Naive thymus-derived CD4-positive, alpha-beta T cell (primary cell): Measurements from ENCODE around the gene PIEZO2. TPM values are rescaled to one million over a fixed set of nuclear protein-coding genes. Genes with fewer than 3 reads are reported as not detected.
A peak's percentile ranks its signal among the peaks of the same experiment; 100 is the strongest.
"Not testable (repeated sequence)": the region's sequence is repeated elsewhere in the genome, so short reads cannot be mapped to it uniquely, and the experiment has no call there.

ENCODE experiments used
- ATAC-seq: fragments of 150-1000 bp; cut with Tn5 transposase; 2 replicates; pipeline ENCODE4 v1.10.0; 2021; ENCODE audit warnings: mild to moderate bottlenecking, moderate library complexity
- CTCF ChIA-PET: fragments of 350-600 bp; sonication (Branson Sonifier 250); formaldehyde crosslinking; loops from one replicate; lab custom pipeline; 2021; ENCODE audit warnings: antibody characterized with exemption; lab: Charles Lee
- POLR2A ChIA-PET: fragments of 350-600 bp; sonication (Branson Sonifier 250); formaldehyde crosslinking; loops from one replicate; lab custom pipeline; 2021; ENCODE audit warnings: antibody characterized with exemption, inconsistent platforms; lab: Charles Lee
- DNase-seq, 9 donors: peaks; one replicate each; pipeline versions ENCODE4 v3.0.0 to v3.0.0-alpha.2; 2020 to 2022; ENCODE audit warnings: mixed read lengths in 1 of 9
- H3K27ac ChIP-seq: one replicate; pipeline ENCODE4 v1.7.0; 2013; ENCODE audit warnings: mild to moderate bottlenecking, low read depth, low read length, moderate library complexity
- H3K27me3 ChIP-seq, 2 donors: one replicate each; pipeline ENCODE4 v1.7.0; 2013; ENCODE audit warnings: low read length in 2 of 2, mild to moderate bottlenecking in 2 of 2, moderate library complexity in 2 of 2; ENCODE audit not compliant: control insufficient read depth in 2 of 2, insufficient read depth in 2 of 2
- H3K36me3 ChIP-seq, 3 experiments: 1 replicate in 2 of 3; 2 replicates in 1 of 3; pipeline ENCODE4 v1.7.0; 2013; ENCODE audit warnings: low read length in 3 of 3, mild to moderate bottlenecking in 3 of 3, moderate library complexity in 1 of 3; ENCODE audit not compliant: insufficient read depth in 3 of 3, control insufficient read depth in 2 of 3
- H3K4me1 ChIP-seq, 2 donors: one replicate each; pipeline ENCODE4 v1.7.0; 2013; ENCODE audit warnings: low read length in 2 of 2, mild to moderate bottlenecking in 2 of 2, moderate library complexity in 1 of 2; ENCODE audit not compliant: control insufficient read depth in 2 of 2, insufficient read depth in 2 of 2
- H3K4me3 ChIP-seq: 2 replicates; pipeline ENCODE4 v1.7.0; 2013; ENCODE audit warnings: mild to moderate bottlenecking, low read length
- H3K9me3 ChIP-seq, 3 experiments: 1 replicate in 2 of 3; 2 replicates in 1 of 3; pipeline ENCODE4 v1.7.0; 2013; ENCODE audit warnings: low read length in 3 of 3; ENCODE audit not compliant: control insufficient read depth in 2 of 3
- H3K27ac Mint-ChIP-seq, 9 donors: one replicate each; pipeline ENCODE4 v1.8.0; 2020 to 2022; ENCODE audit warnings: mixed read lengths in 9 of 9, mild to moderate bottlenecking in 8 of 9, moderate library complexity in 5 of 9, inconsistent platforms in 2 of 9
- H3K27me3 Mint-ChIP-seq, 5 donors: one replicate each; pipeline ENCODE4 v1.8.0; 2021 to 2022; ENCODE audit warnings: mixed read lengths in 5 of 5, mild to moderate bottlenecking in 1 of 5
- H3K36me3 Mint-ChIP-seq, 5 donors: one replicate each; pipeline ENCODE4 v1.8.0; 2020 to 2022; ENCODE audit warnings: mixed read lengths in 5 of 5, mild to moderate bottlenecking in 3 of 5, inconsistent platforms in 1 of 5
- H3K4me1 Mint-ChIP-seq, 7 donors: one replicate each; pipeline ENCODE4 v1.8.0; 2020 to 2022; ENCODE audit warnings: mixed read lengths in 7 of 7, mild to moderate bottlenecking in 3 of 7, inconsistent platforms in 1 of 7
- H3K4me3 Mint-ChIP-seq, 10 donors: one replicate each; pipeline ENCODE4 v1.8.0; 2020 to 2022; ENCODE audit warnings: mild to moderate bottlenecking in 10 of 10, mixed read lengths in 10 of 10, moderate library complexity in 6 of 10, inconsistent platforms in 2 of 10
- H3K9me3 Mint-ChIP-seq, 11 donors: one replicate each; pipeline ENCODE4 v1.8.0; 2020 to 2022; ENCODE audit warnings: mixed read lengths in 11 of 11, mild to moderate bottlenecking in 4 of 11, inconsistent platforms in 1 of 11, moderate library complexity in 1 of 11
- intact Hi-C, 2 donors: fragments of 100-400 bp; cut with micrococcal nuclease; formaldehyde crosslinking; loops; one replicate each; pipeline ENCODE4 v1.15.1; 2023
- polyA plus RNA-seq, 2 donors: library from polyadenylated mRNA; unstranded; fragments of 300-500 nt; fragmentation: Illumina TruSeq; gene quantifications; one replicate each; pipeline ENCODE4 v1.2.3, GENCODE V29; 2021
- total RNA-seq, 6 experiments: library from RNA in 5 of 6; stranded (reverse) in 5 of 6; gene quantifications; 1 replicate in 5 of 6; 2 replicates in 1 of 6; pipeline ENCODE4 v1.2.3 and lab custom pipeline; 2021 to 2026

The PIEZO2 gene
- total and polyA plus RNA-seq, 7 experiments from 2014 or later = not detected

DNA sequence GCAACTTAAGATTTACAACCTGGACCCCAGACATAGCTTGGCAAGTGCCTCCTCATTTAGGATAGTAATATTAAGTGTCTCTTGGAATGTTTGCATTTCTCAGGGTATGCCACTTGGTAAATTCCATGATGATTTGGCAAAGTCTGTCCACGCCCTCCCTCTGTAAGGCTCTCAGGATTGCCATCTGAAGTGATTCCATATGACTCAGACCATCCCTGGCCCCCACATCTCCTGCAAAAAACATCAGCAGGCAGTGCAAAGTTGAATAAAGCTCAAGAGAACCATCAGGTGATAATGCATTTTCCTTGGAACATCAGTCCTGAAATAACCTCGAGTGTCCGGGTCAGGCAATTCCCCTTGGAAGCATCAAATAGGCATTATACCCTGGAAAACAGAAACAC, 27.1 kb upstream of the PIEZO2 start:
- peaks cover 0 to 5% (median 0%) of the 10 kb centered on the region in 11 donors for H3K9me3 Mint-ChIP-seq

DNA sequence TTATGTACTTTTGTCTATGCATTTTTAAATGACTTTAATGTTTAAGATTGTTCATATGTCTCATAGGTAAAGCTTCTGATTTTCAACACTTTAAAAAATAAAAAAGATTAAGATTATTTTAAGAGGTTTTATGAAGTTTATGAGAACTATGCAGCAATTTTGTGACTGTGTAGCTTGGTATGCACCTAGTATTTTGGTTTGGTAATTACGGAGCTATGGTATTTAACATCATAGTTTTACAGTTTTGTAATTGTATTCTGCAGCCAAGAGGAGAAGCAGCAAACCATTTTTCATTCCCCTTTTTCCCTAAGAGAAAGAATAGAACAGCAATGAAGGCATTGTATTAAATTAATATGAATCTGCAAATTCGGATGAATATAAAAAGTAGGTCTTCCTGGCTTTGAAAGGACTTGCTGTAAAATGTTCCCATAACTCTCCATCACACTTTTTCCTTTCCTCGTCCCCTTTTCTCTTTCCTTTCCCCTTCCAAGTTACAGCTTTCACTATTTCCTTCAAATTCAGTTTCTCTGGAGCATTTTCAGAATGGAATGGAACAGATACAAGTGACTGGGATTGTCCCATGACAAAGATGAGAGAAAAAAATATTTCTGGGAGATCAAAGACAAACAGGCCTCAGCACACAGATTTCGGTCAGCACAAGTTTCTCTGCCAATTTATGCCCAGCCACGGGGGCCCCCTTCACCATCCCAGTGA, 26.1 kb upstream of the PIEZO2 start:
- H3K27me3 ChIP-seq = no peaks in the 10 kb centered on the region
- Mint-ChIP-seq H3K27me3 (no peaks in the 10 kb centered on the region), H3K9me3 (peaks cover 0 to 5% (median 0%) of the 10 kb centered on the region in 11 donors), H3K4me3 (no peak overlapping the region), H3K27ac (no peak overlapping the region), H3K36me3 (no peaks in the 10 kb centered on the region), H3K4me1 (peaks cover 0 to 5% (median 0%) of the 10 kb centered on the region in 7 donors)
- DNase-seq (no peak), ATAC-seq (no peak)
- ChIA-PET POLR2A (no interaction called here), CTCF (no interaction called here)
- H3K36me3 ChIP-seq = no peaks in the 10 kb centered on the region
- H3K4me3 ChIP-seq = no peak overlapping the region
- no peaks in the 10 kb centered on the region for H3K9me3 ChIP-seq
- no peak overlapping the region for H3K27ac ChIP-seq
- intact Hi-C loops = no loop called here
- H3K4me1 ChIP-seq = no peaks in the 10 kb centered on the region

More for the DNA sequence above, 27.1 kb upstream of the PIEZO2 start:
- no peaks in the 10 kb centered on the region for H3K27me3 Mint-ChIP-seq
- Histone ChIP-seq H3K36me3 (no peaks in the 10 kb centered on the region), H3K4me1 (no peaks in the 10 kb centered on the region), H3K27ac (no peak overlapping the region), H3K9me3 (no peaks in the 10 kb centered on the region), H3K4me3 (no peak overlapping the region), H3K27me3 (no peaks in the 10 kb centered on the region)
- H3K27ac Mint-ChIP-seq = no peak overlapping the region
- DNase-seq (no peak), ATAC-seq (no peak)
- H3K36me3 Mint-ChIP-seq = no peaks in the 10 kb centered on the region
- intact Hi-C loops = no loop called here
- H3K4me1 Mint-ChIP-seq = peaks cover 0 to 5% (median 0%) of the 10 kb centered on the region in 7 donors
- POLR2A ChIA-PET = no interaction called here
- CTCF ChIA-PET = no interaction called here
- H3K4me3 Mint-ChIP-seq = no peak overlapping the region

DNA sequence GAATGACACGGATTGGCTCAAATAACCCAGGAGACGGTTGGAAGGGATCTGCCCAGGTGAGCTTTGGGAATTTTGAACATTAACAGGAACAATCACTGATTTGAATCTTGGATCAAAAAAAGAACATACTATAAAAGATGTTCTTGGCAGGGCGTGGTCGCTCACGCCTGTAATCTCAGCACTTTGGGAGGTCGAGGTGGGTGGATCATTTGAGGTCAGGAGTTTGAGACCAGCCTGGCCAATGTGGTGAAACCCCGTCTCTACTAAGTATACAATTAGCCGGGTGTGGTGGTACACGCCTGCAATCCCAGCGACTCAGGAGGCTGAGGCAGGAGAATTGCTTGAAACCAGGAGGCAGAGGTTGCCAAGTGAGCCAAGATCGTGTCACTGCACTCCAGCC, 24.8 kb upstream of the PIEZO2 start:
- H3K27me3 Mint-ChIP-seq, H3K36me3 ChIP-seq, H3K27ac Mint-ChIP-seq, intact Hi-C loops, CTCF ChIA-PET, H3K27ac ChIP-seq, H3K4me3 Mint-ChIP-seq, H3K9me3 Mint-ChIP-seq, H3K4me3 ChIP-seq, ATAC-seq, H3K9me3 ChIP-seq, H3K36me3 Mint-ChIP-seq, DNase-seq, H3K4me1 Mint-ChIP-seq, POLR2A ChIA-PET, H3K27me3 ChIP-seq, H3K4me1 ChIP-seq: not testable (repeated sequence)

DNA sequence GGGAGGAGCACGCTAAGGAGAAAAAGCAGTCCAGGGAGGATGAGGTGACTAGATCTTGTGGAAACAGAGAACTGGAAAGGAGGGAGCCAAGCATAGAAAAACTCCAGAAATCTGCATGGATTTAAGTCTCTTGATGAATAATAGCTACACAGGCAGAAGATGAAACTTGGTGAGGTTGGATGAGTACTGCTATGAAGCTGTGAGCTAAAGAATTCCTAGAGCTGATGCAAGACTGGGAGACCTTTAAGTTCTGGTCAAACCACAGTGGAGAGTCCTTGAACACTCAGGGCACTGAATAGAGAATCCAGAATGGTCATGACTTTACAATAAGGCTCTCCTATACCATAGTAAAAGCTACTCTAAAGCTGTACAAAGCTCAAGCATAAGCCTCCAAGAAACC, 18.4 kb upstream of the PIEZO2 start:
- no peaks in the 10 kb centered on the region for H3K36me3 Mint-ChIP-seq
- ChIA-PET CTCF (no interaction called here), POLR2A (no interaction called here)
- H3K4me3 ChIP-seq = no peak overlapping the region
- H3K9me3 Mint-ChIP-seq = peaks cover 0 to 7% (median 0%) of the 10 kb centered on the region in 11 donors
- no peaks in the 10 kb centered on the region for H3K4me1 ChIP-seq
- H3K36me3 ChIP-seq = no peaks in the 10 kb centered on the region
- peaks cover 4 to 20% (median 12%) of the 10 kb centered on the region in 5 donors for H3K27me3 Mint-ChIP-seq
- H3K4me3 Mint-ChIP-seq = no peak overlapping the region
- H3K9me3 ChIP-seq = no peaks in the 10 kb centered on the region
- H3K27ac Mint-ChIP-seq = no peak overlapping the region
- intact Hi-C loops = no loop called here
- peaks cover 0 to 5% (median 0%) of the 10 kb centered on the region in 7 donors for H3K4me1 Mint-ChIP-seq
- no peak overlapping the region for H3K27ac ChIP-seq
- no peaks in the 10 kb centered on the region for H3K27me3 ChIP-seq
- DNase-seq (no peak), ATAC-seq (no peak)

DNA sequence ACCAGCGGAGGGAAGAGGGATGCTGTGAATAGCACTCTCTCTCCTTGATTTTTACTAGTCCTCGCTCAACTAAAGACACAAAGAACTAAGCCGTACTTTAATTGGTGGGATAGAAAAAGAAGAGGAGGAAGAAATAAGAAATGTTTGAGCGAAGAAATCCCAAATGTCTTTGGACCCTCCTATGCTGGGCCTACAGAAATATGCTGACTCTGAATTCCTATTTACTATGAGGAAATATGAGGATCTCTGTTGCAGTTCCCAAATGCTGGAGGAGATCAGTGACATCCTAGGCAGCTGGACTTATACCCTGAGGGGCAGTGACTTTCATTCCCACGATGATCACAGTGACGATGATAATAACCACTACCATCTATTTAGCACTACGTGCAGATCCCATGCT, 16.6 kb upstream of the PIEZO2 start:
- intact Hi-C loops = no loop called here
- H3K9me3 ChIP-seq = no peaks in the 10 kb centered on the region
- no peak overlapping the region for H3K27ac ChIP-seq
- no peak overlapping the region for H3K4me3 ChIP-seq
- Mint-ChIP-seq H3K27ac (no peak overlapping the region), H3K4me3 (no peak overlapping the region), H3K9me3 (peaks cover 0 to 7% (median 0%) of the 10 kb centered on the region in 11 donors), H3K36me3 (no peaks in the 10 kb centered on the region), H3K27me3 (peaks cover 4 to 26% (median 12%) of the 10 kb centered on the region in 5 donors), H3K4me1 (peaks cover 0 to 2% (median 0%) of the 10 kb centered on the region in 7 donors)
- no peak for ATAC-seq
- ChIA-PET CTCF (no interaction called here), POLR2A (no interaction called here)
- no peaks in the 10 kb centered on the region for H3K36me3 ChIP-seq
- no peak for DNase-seq
- H3K27me3 ChIP-seq = no peaks in the 10 kb centered on the region
- H3K4me1 ChIP-seq = no peaks in the 10 kb centered on the region

DNA sequence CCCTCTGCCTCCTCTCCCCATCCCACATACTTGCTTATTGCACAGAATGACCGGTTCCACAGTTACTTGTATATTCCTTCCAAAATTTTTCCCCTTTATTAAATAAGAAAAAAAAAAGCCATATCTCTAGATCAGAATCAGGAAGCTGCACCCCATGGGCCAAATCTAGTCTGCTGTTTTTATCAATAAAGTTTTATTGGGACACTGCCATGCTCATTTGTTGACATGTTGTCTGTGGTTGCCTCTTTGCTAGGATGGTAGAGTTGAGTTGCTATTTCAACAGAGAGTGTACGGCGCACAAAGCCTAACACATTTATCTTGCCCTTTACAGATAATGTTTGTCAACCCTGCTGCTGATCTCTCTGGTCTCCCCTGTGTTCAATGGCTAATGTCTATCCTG, 15.8 kb upstream of the PIEZO2 start:
- no peak overlapping the region for H3K27ac ChIP-seq
- no peaks in the 10 kb centered on the region for H3K36me3 ChIP-seq
- peaks cover 0 to 7% (median 0%) of the 10 kb centered on the region in 11 donors for H3K9me3 Mint-ChIP-seq
- intact Hi-C loops = no loop called here
- no peaks in the 10 kb centered on the region for H3K4me1 ChIP-seq
- no peak overlapping the region for H3K4me3 Mint-ChIP-seq
- H3K27ac Mint-ChIP-seq = no peak overlapping the region
- H3K4me3 ChIP-seq = no peak overlapping the region
- peaks cover 4 to 26% (median 12%) of the 10 kb centered on the region in 5 donors for H3K27me3 Mint-ChIP-seq
- DNase-seq = no peak
- CTCF ChIA-PET = no interaction called here
- H3K36me3 Mint-ChIP-seq = no peaks in the 10 kb centered on the region
- ATAC-seq = no peak
- H3K4me1 Mint-ChIP-seq = peaks cover 0 to 2% (median 0%) of the 10 kb centered on the region in 7 donors
- H3K27me3 ChIP-seq = no peaks in the 10 kb centered on the region
- POLR2A ChIA-PET = no interaction called here
- H3K9me3 ChIP-seq = no peaks in the 10 kb centered on the region

DNA sequence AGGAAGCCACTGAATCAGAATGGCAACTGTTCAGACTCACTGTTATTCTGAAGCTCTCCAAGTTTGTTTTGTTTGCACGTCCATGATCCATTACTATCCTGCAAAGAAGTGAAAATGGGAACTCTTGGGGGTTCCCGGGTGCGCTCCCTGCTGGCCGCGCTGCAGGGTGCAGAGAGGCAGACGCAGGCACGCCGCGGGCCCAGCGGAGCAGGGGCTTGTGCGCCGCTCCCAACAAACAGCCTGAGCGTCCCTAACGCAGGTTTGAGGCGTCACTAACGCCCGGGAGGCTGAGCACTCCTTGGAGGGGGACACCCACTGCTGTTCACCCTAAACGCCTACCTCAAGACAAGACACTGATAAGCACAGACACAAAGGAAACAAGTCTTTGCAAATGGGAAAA, 14.3 kb upstream of the PIEZO2 start:
- CTCF ChIA-PET = no interaction called here
- intact Hi-C loops = no loop called here

More for the DNA sequence above, 14.3 kb upstream of the PIEZO2 start:
- peaks cover 0 to 2% (median 0%) of the 10 kb centered on the region in 7 donors for H3K4me1 Mint-ChIP-seq
- no peaks in the 10 kb centered on the region for H3K4me1 ChIP-seq
- H3K4me3 Mint-ChIP-seq = no peak overlapping the region
- H3K27me3 ChIP-seq = no peaks in the 10 kb centered on the region
- DNase-seq (no peak), ATAC-seq (peak; percentile 47)
- H3K4me3 ChIP-seq = no peak overlapping the region
- H3K9me3 Mint-ChIP-seq = peaks cover 0 to 7% (median 0%) of the 10 kb centered on the region in 11 donors
- no peaks in the 10 kb centered on the region for H3K36me3 Mint-ChIP-seq
- POLR2A ChIA-PET = no interaction called here
- no peak overlapping the region for H3K27ac ChIP-seq
- no peaks in the 10 kb centered on the region for H3K9me3 ChIP-seq
- H3K27ac Mint-ChIP-seq = no peak overlapping the region
- no peaks in the 10 kb centered on the region for H3K36me3 ChIP-seq
- H3K27me3 Mint-ChIP-seq = peaks cover 4 to 31% (median 16%) of the 10 kb centered on the region in 5 donors
